ENCODE measurements around the gene YEATS2.
"Not testable (repeated sequence)": the region's sequence is repeated elsewhere in the genome, so short reads cannot be mapped to it uniquely, and the experiment has no call there.

The YEATS2 gene

DNA sequence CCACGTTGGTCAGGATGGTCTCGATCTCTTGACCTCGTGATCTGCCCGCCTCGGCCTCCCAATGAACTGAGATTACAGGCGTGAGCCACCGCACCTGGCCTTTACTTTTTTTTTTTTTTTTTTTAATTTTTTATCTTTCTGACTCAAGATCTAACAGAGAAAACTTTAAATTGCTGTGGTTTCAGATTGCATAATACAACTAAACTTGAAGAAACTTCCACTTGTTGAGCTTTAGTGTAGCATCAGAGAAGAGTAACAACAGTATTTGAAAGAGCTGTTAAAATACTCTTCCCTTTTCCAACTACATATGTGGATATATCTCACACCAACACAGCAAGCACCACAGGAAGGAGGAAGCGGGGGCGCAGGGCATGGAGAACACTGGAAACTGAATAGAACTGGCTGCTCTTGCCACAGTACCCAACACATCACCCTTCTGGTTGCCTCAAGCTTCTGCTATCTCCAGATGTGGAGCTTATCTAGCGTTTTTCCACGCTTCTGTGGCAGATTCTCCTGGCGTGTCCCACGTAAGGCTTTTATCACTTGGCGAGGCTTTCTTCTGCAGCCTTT, 82.4 kb downstream of the YEATS2 start:
- no peak for DNase-seq

DNA sequence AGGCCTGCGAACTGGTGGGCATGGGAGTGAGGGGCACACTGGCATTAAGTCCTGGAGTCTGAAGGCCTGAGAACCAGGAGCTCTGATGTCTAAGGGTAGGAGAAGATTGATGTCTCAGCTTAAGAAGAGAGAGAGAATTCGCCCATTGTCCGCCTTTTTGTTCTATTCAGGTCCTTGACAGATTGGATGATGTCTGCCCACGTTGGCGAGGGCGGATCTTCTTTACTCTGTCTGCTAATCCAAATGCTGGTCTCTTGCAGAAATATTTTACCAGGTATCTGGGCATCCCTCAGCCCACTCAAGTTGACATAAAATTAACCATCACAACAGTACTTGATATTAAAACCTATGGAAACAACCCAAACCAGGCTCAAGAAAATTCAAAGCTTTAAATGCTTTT, 83.6 kb downstream of the YEATS2 start:
- no peak for DNase-seq

DNA sequence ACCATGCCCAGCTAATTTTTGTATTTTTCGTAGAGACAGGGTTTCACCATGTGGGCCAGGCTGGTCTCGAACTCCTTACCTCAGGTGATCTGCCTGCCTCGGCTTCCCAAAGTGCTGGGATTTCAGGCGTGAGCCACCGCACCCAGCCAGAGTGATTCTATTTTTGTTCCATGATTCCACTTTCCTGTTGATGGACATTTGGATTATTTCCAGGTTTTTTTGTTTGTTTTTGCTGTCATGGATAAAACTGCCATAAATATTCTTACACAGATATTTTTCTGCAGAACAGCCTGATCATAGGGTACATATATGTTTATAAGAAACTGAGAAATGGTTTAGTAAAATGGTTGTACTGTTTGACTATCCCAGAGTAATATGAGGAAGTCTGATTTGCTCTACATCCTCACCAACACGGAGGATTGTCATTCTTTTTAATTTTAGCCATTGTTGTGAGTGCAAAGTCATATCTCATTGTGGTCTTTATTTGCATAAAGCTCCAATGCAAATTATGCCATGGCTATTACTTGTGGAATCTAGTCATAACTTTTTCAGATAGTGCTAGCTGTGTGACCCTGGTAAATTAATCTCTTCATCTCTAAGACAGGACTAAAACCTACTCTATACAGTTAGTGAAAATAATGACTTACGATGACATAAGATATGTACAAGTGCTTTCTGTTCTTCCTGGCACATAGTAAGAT, 85.1 kb downstream of the YEATS2 start:
- DNase-seq = no peak

DNA sequence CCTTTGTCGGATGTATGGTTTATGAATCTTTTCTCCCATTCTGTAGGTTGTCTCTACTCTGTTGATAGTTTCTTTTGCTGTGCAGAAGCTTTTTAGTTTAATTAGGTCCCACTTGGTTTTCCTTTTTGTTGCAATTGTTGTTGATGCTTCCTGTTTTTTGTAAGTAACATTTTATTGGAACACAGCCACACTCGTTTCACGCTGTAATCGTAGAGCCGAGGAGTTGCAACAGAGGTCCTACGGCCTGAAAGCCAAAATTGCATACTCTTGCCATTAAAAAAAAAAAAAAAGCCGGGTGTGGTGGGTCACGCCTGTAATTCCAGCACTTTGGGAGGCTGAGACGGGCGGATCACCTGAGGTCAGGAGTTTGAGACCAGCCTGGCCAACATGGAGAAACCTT, 86.9 kb downstream of the YEATS2 start:
- DNase-seq = not testable (repeated sequence)

DNA sequence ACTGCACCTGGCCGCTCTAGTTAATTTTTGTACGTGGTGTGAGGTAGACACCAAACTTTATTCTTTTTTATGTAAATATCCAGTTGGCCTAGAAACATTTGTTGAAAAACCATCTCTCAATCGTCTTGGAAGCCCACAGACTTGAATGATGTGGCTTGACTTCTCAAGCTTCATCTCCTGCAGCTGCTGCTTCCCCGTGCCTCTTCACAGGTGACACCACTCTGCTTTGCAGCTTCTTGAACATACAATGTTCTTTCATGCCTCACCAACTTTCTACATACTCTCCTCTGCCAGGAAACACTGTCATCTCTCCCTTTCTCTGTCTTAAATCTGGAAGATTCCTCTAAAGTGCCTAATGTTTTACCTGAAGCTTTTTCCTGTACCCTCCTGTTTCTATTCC, 92.2 kb downstream of the YEATS2 start:
- no peak for DNase-seq

DNA sequence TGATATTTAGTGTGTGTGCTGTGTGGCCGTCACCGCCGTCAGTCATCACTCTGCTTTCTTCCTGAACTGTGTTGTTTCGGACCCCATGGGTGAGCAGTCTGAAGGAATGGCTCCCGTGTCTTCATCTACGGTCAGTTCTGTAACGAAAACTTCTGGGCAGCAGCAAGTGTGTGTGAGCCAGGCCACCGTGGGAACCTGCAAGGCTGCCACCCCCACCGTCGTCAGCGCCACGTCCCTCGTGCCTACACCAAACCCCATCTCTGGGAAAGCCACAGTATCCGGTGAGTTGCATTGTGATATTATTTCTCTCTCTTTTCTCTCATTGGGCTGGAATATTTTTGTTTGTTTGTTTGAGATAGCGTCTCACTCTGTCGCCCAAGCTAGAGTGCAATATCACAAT, 93.1 kb downstream of the YEATS2 start:
- DNase-seq = no peak

DNA sequence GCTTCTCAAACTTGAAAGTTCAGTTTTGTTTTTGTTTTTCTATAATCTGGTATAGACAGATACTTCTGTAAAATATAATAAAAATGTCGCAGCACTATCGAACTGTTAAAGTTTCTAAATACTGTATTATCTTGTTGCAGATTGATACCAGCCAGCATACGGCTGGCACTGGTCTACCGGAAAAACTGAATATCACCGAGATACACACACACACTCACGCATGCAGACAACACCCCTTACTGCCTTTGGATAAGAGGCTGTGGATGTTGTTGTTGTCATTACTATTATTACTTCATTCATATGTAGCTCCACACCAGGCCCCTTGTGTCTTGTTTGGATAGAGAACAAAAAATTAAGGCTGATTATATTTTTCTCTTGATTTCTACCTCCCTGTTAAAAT, 95.4 kb downstream of the YEATS2 start:
- DNase-seq = no peak

DNA sequence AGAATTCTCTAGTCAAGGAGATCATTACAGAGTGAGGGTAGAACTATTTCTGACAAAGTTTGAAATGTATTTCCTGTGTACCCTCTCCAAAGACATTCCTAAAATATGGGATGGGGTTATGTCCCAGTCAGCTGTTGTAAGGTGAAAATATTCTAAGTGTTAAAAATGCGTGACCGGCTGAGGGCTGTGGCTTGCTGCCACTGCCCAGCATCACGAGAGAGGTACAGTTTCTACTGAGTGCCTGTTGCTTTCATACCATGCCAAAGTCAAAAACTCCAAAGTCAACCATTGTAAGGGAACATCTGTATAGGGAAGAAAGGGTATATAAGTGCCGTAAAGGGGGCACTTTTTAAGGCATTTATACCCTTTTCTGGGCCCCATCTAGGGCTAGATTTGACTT, 96.9 kb downstream of the YEATS2 start:
- DNase-seq = no peak

DNA sequence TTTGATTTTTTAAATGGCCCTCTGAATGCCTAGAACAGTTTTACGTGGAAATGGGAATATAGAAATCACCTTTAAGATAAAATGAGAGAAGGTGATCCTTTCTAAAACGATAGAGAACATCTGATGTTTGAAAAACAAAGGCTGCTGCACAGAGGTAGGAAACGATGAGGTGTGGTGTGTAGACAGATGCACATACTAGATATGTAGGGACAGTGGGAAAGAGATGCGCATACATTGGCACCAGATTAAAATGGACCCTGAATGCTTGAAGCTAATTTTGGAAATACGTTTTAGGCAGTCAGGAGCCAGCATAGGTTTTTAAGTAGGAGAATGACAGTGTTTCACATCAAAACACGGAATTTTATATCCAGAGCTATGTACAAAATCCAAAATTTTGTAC, 98.8 kb downstream of the YEATS2 start:
- DNase-seq = no peak

DNA sequence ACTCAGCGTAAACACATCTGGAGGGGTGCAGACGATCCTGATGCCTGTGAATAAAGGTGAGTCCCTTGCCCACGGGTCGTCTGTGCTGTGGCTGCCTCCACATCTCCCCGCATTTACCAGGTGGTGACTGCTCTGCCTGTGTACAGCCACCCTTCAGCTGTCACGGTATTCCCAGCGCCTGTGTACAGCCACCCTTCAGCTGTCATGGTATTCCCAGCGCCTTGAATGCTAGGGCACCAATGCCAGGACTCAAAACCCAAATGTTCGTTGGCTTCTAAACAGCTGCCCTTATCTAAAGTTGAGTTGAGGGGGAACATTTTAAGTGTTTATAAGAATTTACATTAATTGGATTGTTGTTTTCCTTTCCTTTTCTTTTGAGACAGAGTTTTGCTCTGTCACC, 100.4 kb downstream of the YEATS2 start:
- DNase-seq = no peak

DNA sequence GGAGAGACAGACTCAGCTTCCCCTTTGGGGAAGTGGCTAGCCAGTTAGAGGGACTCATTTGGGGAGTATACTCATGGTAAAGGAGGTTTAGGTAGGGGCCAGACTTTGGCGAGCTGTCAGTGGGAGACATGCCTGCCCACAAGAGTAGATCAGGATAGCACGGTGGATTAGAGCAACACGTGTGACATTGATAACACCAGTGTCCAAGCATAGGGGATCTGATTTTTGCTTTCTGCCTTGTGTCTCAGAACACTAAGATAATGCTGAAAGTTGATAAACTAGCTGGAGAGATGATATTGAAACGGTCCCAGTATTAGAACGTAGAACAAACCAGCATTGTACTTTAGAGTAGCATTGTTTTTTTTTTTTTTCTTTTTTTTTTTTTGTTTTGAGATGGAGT, 101.9 kb downstream of the YEATS2 start:
- no peak for DNase-seq

DNA sequence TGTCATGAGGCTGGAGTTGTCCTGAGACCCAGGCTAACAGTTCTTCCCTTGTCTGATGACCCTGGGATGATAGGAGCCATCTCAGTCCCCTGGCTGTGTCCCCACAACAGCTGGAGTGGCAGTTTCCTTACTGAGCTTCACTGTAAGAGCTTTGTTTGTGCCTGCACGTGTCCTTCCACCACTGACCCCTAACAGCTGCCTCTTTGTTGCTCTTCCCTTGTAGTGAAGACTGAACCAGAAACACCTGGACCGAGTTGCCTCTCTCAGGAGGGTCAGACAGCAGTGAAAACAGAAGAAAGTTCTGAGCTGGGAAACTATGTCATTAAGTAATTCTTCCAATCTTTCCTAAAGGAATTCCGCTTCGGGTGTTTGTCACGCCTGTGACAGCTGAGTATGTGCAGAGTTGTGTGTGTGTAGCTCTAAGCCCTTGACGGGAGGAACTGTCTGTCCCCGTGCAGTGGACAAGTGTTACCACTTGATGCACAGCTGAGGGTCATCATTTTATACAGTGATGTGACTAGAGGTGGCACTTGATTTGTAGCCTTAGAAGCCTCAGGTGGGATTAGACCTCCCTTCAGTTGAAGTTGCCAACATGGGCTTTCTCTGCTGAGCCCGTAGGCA, 102.8 kb downstream of the YEATS2 start:
- no peak for DNase-seq

DNA sequence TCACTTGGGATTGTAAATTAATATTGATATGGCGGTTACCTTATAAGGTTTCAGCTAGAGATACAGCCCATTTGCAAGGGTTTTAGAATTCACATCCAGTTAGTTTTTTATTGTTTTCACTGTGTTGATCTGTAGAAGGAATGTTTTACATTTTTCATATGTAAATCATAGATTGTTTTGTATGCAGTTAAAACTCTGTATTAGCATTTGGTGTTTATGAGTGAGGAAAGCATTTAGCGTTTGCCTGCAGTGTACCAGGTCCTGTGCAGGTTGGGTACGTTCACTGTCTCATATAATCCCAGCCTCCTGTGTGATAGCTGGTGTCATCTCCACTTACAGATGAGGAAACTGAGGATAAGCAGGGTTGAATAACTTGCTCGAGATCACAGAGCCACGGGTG, 104.0 kb downstream of the YEATS2 start:
- DNase-seq = no peak

DNA sequence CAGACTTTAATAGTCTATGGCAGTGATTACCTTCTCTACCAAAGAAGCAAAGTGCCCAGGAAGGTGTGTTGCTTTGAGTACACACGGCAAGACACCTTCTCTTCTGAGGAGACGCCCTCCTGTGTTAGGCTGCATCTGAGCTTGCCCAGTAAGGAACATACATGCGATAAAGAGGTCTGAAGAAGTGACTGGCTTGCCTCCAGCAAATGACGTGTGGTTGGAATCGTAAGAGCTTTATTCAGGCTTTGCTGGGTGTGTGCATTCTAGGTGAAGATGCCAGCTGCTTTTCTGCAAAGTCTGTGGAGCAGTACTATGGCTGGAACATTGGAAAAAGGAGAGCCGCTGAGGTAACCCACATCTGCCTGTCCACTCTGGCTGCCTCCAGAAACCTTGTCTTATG, 105.4 kb downstream of the YEATS2 start:
- DNase-seq = no peak

DNA sequence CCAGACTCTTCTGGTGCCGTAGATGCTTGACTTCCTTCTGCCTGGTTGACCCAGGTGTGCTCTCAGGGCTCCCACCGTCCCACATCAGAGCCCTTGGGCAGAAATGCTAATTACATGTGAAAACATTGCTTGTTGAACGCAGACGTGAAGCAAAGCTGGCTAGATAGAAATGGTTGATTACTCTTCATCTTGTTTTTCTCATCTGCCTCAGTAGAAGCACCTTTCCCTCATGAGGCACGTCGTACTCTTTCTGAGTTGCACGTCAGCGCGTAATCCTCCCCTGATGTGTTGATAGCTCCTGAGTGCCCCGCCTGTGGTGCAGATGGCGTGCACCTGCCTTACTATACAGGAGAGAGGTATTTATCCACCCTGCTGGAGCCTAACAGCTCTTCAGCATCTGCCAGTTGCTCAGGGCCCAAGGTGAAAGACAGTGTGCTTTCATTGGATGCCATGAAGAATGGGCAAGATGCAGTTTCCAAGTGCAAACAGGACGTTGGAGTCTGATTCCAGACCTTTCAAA, 109.7 kb downstream of the YEATS2 start:
- peak; percentile 96 for DNase-seq

DNA sequence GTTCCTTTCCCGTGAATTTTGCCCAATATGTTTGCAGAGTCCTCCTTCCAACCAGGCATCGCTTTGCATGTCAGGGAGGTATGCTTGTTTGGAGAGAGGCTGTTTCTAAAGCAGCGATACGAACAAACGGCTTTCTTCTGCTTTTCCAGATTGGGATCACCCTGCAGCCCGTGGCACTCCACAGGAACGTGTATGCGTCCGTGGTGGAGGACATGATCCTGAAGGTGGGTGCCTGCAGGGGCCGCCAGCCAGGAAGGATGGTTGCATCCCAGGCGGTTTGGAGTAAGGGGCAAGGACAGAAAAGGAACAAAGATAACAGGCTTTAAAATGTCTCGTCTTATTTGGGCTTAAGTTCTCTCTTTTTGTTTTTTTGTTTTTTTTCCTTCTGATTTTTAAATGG, 110.3 kb downstream of the YEATS2 start:
- DNase-seq = peak; percentile 13

DNA sequence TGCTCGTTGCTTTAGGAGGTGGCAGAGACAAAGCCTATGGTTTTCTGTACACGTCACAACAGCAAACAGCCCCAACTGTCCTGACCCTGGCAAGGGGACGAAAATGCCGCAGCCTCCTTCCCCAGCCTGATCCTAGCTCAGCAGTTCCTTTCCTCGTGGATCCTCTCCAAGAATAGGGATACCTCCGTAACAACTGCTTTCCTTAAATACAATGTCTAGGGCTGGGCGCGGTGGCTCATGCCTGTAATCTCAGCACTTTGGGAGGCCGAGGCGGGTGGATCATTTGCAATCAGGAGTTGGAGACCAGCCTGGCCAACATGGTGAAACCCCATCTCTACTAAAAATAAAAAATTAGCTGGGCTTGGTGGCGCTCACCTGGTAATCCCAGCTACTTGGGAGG, 110.8 kb downstream of the YEATS2 start:
- no peak for DNase-seq

DNA sequence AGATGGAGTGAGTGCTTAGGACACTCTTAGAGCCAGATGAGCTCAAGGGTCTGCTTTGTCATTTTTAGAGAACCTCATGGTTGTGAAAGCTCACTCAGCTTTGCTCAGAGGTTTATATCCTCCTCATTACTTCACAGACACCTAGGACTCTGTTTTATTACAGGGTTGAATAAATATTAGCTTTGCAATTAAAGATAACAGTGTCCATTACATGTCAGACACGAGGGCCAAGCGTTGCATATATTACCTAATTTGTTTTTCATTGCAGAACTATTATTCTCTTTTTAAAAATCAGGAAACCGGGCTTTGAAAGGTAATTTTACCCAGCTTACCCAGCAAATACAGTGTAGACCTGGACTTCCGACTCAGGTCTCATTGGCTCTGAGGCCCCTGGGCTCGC, 111.7 kb downstream of the YEATS2 start:
- peak; percentile 94 for DNase-seq

DNA sequence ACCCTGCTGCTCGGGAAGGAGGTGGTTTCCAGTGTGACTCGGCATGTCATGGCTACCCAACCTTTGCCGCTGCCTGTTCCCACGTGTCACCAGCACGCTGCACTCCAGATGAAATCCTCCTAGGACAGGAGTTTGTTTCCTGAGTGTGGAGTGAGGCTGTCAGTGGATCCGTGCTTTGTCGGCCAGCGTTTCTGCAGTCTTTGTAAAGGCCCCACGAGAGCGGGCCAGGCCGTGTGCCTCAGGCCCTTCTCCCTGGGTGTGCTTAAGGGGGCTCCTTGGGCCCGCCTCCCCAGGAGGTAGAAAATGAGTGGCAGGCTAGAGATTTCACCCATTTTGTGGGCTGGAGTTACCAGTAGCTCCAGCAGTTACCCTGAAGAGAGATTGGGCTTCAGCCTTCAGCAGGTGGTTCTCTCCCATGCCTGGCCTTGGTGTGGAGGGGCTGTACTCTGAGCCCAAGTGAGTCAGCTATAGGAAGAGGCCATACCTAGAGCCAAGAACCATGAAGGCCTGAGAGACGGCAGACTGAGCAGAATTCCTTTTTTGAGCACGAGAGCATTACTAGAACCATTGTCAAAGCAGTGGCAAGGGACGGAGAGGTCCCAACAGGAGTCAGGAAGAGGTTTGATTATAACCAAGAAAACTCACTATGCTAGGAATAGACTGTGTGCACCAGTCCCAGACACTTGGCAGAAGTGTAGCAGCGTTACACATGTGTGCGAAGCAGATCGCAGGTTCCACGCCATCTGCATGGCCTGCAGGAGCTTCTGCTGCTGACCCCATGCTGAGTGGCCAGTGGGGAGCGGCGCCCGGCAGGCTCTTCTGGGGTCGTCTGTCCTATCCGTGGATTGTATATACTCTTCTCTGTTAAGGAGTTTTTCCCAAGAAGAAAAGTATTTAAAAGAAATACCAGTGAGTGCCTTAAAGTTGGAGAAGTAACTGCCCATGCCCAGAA, 113.3 kb downstream of the YEATS2 start:
- no peak for DNase-seq

DNA sequence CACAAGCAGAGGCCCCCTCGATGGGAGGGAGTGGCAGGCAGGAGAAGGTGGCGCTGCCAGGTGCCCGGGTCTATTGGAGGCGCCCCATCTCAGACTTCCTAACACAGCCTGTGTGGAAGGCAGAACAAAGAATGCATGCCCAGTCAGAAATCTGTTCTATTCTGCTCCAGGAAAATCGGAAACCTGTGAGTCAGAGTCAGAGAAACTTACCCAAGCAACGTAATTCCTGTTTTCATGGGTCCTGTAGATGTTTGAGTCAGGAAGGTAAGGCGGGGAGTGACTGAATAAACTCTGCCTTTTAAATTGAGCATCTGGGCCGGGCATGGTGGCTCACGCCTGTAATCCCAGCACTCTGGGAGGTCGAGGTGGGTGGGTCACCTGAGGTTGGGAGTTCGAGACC, 114.0 kb downstream of the YEATS2 start:
- DNase-seq = no peak

DNA sequence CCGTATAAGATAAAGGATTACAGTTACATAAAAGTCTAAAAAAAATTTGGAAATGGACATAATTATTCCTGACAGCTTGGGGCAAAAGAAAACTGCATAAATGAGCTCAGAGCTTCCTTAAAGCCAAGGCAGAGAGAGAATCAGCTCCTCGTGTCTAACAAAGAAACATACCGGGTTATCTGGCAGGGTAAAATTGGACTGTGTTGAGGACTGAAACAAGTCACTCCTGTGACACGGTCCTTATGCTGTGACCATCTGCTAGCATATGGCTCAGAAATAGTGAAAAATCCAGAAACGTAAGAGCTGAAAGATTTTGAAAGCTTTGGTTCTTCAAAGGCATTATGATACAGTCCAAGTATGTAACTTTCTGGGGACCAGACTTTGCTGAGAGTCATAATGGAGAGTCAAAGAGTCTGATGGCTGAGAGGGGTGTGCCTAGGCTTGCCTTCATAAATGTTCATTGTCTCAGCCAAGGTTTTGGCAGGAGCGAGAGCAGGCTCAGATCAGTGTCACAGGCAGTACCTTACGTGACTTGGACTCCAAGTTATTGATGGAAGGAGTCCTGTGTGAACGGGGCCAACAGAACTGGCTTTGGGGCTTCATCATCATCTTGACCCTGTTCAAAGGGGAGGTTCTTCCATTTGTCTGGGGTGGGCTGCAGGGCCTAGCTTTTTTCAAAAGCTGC, 115.3 kb downstream of the YEATS2 start:
- no peak for DNase-seq

DNA sequence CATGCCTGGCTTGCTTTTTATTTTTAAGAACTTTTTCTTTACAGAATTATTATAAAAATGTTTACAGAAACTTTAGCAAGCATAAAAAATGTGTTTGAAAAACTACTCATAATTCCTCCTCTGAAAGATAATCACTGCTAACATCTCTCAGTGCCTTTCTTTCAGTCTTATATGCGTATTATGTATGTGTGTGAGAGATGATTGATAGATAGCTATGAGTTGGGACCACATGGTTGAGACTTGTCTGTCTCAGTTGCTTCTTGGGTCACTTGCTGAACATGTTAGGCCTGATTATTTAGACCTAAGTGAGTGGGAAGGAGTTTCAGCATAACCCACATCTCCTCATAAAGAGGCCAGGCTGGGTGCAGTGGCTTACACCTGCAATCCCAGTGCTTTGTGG, 116.6 kb downstream of the YEATS2 start:
- DNase-seq = no peak

DNA sequence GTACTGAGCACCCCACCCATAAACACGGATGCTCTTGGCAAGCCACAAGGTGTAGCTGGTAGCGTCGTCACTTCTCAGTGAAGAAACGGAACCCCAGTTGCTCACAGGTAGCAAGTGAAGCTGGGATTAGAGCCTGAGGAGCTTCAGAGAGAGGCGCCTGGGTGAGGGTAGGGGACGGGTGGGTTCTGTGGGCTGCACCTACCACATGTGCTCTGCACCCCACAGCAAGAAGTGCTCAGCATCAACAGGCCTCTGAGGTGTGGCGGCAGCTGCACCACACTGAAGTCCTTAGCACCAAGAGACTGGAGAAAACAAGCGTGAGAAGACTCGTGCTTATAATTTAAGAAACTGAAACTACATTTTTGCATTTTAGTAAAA, 118.0 kb downstream of the YEATS2 start:
- no peak for DNase-seq
